NB4 (cell line): ENCODE results near the gene HK3.

Experiments used
- CTCF ChIP-seq: IDR thresholded peaks from one replicate; pipeline ENCODE4 v1.5.1; 2012; ENCODE audit warnings: low read depth, low read length
- MYC ChIP-seq: IDR thresholded peaks from 2 replicates; pipeline ENCODE4 v1.6.1; 2011; ENCODE audit warnings: low read depth, low read length

DNA sequence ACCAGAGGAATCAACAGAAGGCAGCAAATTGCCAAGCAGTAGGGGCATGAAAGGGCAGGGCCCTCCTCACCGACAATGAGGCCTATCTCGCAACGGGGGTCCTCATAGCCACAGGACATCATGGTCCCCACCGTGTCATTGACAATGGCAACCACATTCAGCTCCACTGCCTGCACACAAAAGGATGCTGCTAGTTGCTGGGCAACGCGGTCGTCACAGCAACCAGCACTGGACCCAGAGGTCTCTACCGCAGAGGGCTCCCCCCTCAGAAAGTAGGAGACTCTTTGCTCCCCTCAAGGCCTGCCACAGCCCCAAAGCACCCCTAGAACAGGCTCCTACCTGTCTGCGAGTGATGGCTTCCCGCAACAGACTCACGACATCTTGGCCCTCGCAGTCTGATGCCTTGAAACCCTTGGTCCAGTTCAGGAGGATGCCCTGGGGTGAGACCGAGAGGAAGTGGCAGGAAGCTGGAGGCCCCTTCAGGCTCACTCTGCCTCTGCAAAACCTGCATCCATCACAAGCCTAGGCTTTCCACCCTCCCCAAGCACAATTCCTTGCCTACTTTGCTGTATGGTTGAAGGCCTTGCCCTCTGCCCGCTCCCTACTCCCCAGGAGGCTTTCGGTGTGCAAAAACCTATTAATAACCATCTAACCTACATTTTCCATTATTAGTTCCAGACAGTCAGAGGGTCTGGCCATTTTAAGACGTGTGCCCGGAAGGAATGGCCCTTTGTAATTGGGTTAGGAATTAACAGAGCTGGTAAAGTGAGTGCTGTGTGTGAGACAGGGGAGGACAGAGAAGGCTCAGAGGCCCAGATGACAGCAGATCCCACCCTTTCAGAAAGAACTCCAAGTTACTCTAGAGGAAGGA, 15.2 kb downstream of the HK3 start:
- TF ChIP-seq MYC (no peak), CTCF (no peak)
